Lung (tissue), 16 donors: Measurements from ENCODE around the gene POTEF. TPM values are rescaled to one million over a fixed set of nuclear protein-coding genes. Genes with fewer than 3 reads are reported as not detected.
"Not testable (repeated sequence)": the region's sequence is repeated elsewhere in the genome, so short reads cannot be mapped to it uniquely, and the experiment has no call there.

Experiments
- ATAC-seq: fragments of 200-7000 bp; cut with Tn5 transposase; one replicate; pipeline ENCODE4 v1.9.1; 2020; ENCODE audit warnings: moderate number of reproducible peaks; ENCODE audit not compliant: insufficient read depth, low FRiP score
- DNase-seq, 3 donors: peaks; one replicate each; pipeline ENCODE4 v3.0.0-alpha.2; 2013 to 2017
- H3K27ac ChIP-seq, 2 donors: one replicate each; pipeline ENCODE4 v1.5.1; 2013; ENCODE audit warnings: mild to moderate bottlenecking in 2 of 2, moderate library complexity in 2 of 2, control low read depth in 1 of 2, inconsistent platforms in 1 of 2, low read depth in 1 of 2, low read length in 1 of 2
- H3K27me3 ChIP-seq, 3 donors: one replicate each; pipeline ENCODE4 v1.5.1; 2013; ENCODE audit warnings: low read length in 2 of 3; ENCODE audit not compliant: control insufficient read depth in 3 of 3, insufficient read depth in 3 of 3
- H3K36me3 ChIP-seq, 4 donors: one replicate each; pipeline ENCODE4 v1.5.1; 2013; ENCODE audit warnings: low read length in 4 of 4, mild to moderate bottlenecking in 1 of 4, moderate library complexity in 1 of 4; ENCODE audit not compliant: control insufficient read depth in 4 of 4, insufficient read depth in 4 of 4
- H3K4me1 ChIP-seq, 5 donors: one replicate each; pipeline ENCODE4 v1.5.1; 2013; ENCODE audit warnings: low read length in 5 of 5, mild to moderate bottlenecking in 2 of 5, moderate library complexity in 1 of 5; ENCODE audit not compliant: control insufficient read depth in 5 of 5, insufficient read depth in 5 of 5
- H3K4me3 ChIP-seq: one replicate; pipeline ENCODE4 v1.5.1; 2013; ENCODE audit warnings: mild to moderate bottlenecking, control low read depth, moderate library complexity
- H3K9ac ChIP-seq, 2 donors: one replicate each; pipeline ENCODE4 v1.5.1; 2013; ENCODE audit warnings: low read length in 2 of 2, control low read depth in 1 of 2; ENCODE audit not compliant: insufficient read depth in 1 of 2
- H3K9me3 ChIP-seq, 4 donors: one replicate each; pipeline ENCODE4 v1.5.1; 2013; ENCODE audit warnings: low read length in 3 of 4, mild to moderate bottlenecking in 1 of 4, moderate library complexity in 1 of 4; ENCODE audit not compliant: control insufficient read depth in 4 of 4, insufficient read depth in 3 of 4
- WGBS, 2 donors: extraction: QIAGEN DNeasy Blood & Tissue Kit; methylation state at CpG; one replicate each; pipeline ENCODE4 v1.1.7; 2013; 5-methylcytosine and 5-hydroxymethylcytosine counted together
- long read RNA-seq, 5 donors: transcript quantifications; one replicate each; lab custom pipeline, GENCODE V29; 2026
- polyA plus RNA-seq, 2 donors: library from polyadenylated mRNA; stranded (reverse); fragments of 200-250 nt; gene quantifications; one replicate each; pipeline ENCODE4 v1.2.1, GENCODE V29; 2013
- total RNA-seq, 2 donors: library from RNA; depleted of rRNA in 1 of 2; stranded (reverse); fragments of >200 nt in 1 of 2; gene quantifications; one replicate each; pipeline ENCODE4 v1.2.1, GENCODE V29; 2014 to 2021
- TF ChIP-seq, protein P1 (sequence below): IDR thresholded peaks from 2 replicates; pipeline ENCODE4 v1.5.1; 2012; ENCODE audit warnings: mild to moderate bottlenecking; ENCODE audit errors: control extremely low read depth, extremely low read depth
- donor health status: control.
- donor health status: control.
- donor health status: Bipolar disorder and iron deficiency.
- donor health status: healthy.
- donor health status: DM: yes; HTN: yes; CAD: no.

The POTEF gene
- total RNA-seq = under 1 TPM in 1 of 2 donors, not detected in 1; 0.09 TPM
- under 1 TPM in 1 of 2 donors, not detected in 1; 0.02 TPM for polyA plus RNA-seq
- long read RNA-seq, donor 1 = 0 reads
- long read RNA-seq, donor 2 = 0 reads
- long read RNA-seq, donor 3 = 0 reads
- long read RNA-seq, donor 4 = 0 reads
- long read RNA-seq, donor 5 = 0 reads

DNA sequence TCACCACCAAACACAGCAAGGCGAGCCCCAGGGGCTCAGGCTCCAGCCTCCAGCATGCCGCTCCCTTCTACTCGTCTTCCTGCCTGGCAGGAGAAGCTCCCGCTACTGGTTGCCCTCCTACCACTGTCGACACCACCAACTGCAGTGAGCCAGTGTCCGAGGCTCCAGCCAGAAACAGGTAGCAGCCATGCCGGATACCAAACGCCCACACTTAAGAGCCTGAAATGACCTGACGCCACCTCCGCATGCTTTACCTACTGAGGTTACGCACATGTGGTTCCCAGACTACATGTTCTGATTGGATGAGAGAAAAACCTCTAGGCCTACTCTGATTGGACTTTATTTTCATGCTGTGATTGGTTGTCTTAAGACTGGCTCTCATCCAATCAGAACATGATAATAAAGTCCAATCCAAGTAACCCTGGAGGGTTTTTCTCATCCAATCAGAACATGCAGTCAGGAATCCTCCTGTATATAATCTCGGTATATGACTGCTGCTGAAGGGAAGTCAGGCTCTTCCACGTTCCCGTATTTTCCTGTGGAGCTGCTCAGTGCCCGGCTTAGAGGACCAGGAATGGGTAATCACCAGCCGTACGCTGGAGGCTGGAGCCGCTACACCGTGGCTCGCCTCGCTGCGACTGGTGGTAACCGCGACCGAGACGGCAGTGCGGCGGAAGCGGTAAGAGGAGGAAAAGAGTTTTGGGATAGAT, at the start of gene POTEF:
Gene POTEF, minus strand, starts transcription at position 103 of the 710 bp plus-strand sequence. CDS start 8,707 bp downstream, outside the sequence.
- DNase-seq, H3K9ac ChIP-seq, H3K4me3 ChIP-seq, H3K9me3 ChIP-seq, ATAC-seq, H3K27ac ChIP-seq, H3K27me3 ChIP-seq, H3K4me1 ChIP-seq, H3K36me3 ChIP-seq: not testable (repeated sequence)
- 89 to 90% methylated on average over 16 to 19 of the region's 29 CpGs for WGBS, 2 donors

DNA sequence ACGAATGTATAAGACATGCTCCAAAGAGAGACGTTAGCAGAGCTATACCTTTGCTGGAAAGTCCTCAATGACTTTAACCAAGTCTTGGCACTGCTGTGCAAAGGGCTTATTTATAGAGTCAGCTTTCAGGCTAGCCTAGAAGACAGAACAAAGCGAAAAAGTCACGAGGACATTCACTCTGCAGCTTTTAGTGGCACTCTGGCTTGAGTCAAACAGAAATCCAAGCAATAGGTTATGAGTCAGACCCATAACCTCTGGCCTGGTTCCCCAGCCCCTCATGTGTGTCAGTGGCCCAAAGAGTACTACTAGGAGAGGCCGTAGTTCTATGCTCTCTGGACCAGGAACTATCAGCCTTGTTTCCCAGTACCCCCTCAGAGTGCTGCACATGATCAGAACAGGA, 45.8 kb upstream of the POTEF start:
- H3K9me3 ChIP-seq, H3K4me1 ChIP-seq, H3K9ac ChIP-seq, H3K4me3 ChIP-seq, DNase-seq, H3K27me3 ChIP-seq, ATAC-seq: not testable (repeated sequence)
- Histone ChIP-seq H3K36me3 (peaks cover 2 to 31% (median 19%) of the 10 kb centered on the region in 4 donors), H3K27ac (peak overlapping the region in 1 of 2 donors; percentile 85)
- 90% methylated on average over 5 of the region's 5 CpGs for WGBS, 2 donors

DNA sequence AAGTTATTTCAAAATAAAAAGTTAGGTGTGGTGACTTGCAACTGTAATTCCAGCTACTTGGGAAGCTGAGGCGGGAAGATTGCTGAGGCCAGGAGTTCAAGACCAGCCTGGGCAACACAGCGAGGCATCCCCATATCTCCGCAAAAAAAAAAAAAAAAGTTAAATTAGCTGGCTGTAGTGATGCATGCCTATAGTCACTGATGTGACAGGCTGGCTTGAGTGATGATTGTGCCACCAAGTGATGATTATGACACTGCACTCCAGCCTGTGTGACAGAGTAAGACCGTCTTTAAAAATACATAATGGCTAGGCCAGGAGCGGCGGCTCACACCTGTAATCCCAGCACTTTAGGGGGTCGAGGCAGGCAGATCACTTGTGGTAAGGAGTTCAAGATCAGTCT, 40.9 kb upstream of the POTEF start:
- H3K9me3 ChIP-seq = no peaks in the 10 kb centered on the region
- H3K36me3 ChIP-seq = peaks cover 24 to 48% (median 29%) of the 10 kb centered on the region in 4 donors
- ATAC-seq = no peak
- WGBS, 2 donors = 89 to 95% methylated on average over 7 of the region's 7 CpGs
- H3K27me3 ChIP-seq = no peaks in the 10 kb centered on the region
- no peak for DNase-seq
- no peak overlapping the region for H3K27ac ChIP-seq
- no peak overlapping the region for H3K9ac ChIP-seq
- no peaks in the 10 kb centered on the region for H3K4me1 ChIP-seq
- no peak overlapping the region for H3K4me3 ChIP-seq
- TF ChIP-seq, protein P1, sequence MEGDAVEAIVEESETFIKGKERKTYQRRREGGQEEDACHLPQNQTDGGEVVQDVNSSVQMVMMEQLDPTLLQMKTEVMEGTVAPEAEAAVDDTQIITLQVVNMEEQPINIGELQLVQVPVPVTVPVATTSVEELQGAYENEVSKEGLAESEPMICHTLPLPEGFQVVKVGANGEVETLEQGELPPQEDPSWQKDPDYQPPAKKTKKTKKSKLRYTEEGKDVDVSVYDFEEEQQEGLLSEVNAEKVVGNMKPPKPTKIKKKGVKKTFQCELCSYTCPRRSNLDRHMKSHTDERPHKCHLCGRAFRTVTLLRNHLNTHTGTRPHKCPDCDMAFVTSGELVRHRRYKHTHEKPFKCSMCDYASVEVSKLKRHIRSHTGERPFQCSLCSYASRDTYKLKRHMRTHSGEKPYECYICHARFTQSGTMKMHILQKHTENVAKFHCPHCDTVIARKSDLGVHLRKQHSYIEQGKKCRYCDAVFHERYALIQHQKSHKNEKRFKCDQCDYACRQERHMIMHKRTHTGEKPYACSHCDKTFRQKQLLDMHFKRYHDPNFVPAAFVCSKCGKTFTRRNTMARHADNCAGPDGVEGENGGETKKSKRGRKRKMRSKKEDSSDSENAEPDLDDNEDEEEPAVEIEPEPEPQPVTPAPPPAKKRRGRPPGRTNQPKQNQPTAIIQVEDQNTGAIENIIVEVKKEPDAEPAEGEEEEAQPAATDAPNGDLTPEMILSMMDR = no peak

DNA sequence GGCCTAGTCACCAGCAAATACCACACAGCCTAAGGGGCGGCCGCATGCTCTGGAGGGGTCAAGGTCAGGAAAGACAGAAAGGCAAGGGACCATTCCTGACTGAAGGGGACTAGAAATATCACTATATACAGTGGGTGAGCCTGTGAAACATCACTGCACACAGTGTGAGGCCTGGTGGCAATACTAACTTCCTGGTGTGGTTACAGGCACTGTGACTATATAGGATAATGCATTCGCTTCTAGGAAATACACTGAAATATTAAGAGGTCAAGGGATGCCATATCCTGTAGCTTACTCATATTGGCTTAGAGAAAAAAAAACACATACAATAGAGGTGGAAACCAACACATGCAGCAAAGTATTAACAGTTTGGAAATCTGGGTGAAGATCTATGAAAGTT, 40.1 kb upstream of the POTEF start:
- not testable (repeated sequence) for ATAC-seq, H3K9ac ChIP-seq, DNase-seq, H3K4me3 ChIP-seq, H3K4me1 ChIP-seq, H3K27me3 ChIP-seq, H3K27ac ChIP-seq, H3K9me3 ChIP-seq
- WGBS, 2 donors = 93% methylated on average over 3 of the region's 3 CpGs
- H3K36me3 ChIP-seq = peaks cover 24 to 48% (median 28%) of the 10 kb centered on the region in 4 donors

DNA sequence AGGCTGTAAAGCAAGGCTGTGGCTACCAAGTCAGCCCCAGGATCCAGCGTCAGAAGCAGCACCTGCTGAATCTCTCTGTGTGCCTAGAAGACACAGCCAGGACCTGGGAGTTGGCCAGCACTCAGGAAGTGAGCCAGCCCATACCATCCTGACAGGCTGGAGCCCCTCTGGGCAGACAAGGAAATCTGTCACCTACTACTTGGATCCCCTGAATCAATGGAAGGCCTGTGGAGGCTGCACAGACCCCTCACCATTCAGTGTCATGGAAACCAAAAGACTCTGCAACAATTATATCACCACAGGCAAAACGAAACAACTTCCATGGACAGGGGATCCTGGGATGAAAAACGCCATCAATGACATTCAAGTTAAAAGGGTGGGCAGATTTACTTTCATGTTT, 37.6 kb upstream of the POTEF start:
- H3K4me1 ChIP-seq, H3K27me3 ChIP-seq, DNase-seq, H3K9ac ChIP-seq, H3K27ac ChIP-seq, H3K4me3 ChIP-seq, H3K9me3 ChIP-seq, ATAC-seq: not testable (repeated sequence)
- 77 to 81% methylated on average over 3 of the region's 3 CpGs for WGBS, 2 donors
- peaks cover 23 to 45% (median 27%) of the 10 kb centered on the region in 4 donors for H3K36me3 ChIP-seq
